HG03342 (cell line): Measurements from ENCODE around the gene SGSH.
"Not testable (repeated sequence)": the region's sequence is repeated elsewhere in the genome, so short reads cannot be mapped to it uniquely, and the experiment has no call there.

Experiments used
- ATAC-seq: cut with Tn5 transposase; IDR thresholded peaks from one replicate; pipeline ENCODE4 v1.9.1; 2021; ENCODE audit warnings: mild to moderate bottlenecking, moderate library complexity; ENCODE audit not compliant: unreplicated experiment

SGSH gene

GRCh38 chr17:80213643-80213975 lies 6.5 kb downstream of the SGSH start:
- ATAC-seq: no peak

GRCh38 chr17:80212962-80213642 lies 7.0 kb downstream of the SGSH start:
- no peak for ATAC-seq

GRCh38 chr17:80212511-80212910 lies 7.6 kb downstream of the SGSH start:
- no peak for ATAC-seq

GRCh38 chr17:80212109-80212508 lies 8.0 kb downstream of the SGSH start:
- no peak for ATAC-seq

- ATAC-seq: no peak
These were observed 9.6 kb downstream of the SGSH start for GRCh38 chr17:80210348-80211108.

- no peak for ATAC-seq
These were observed 10.4 kb downstream of the SGSH start for GRCh38 chr17:80209765-80210164.

- no peak for ATAC-seq
These were observed 12.1 kb downstream of the SGSH start for GRCh38 chr17:80208050-80208449.

GRCh38 chr17:80205811-80206210 lies 14.3 kb downstream of the SGSH start:
- ATAC-seq: no peak

GRCh38 chr17:80204626-80205468 lies 15.3 kb downstream of the SGSH start:
- ATAC-seq: no peak

- ATAC-seq: no peak
These were observed 16.6 kb downstream of the SGSH start for GRCh38 chr17:80203471-80203963.

GRCh38 chr17:80202197-80202596 lies 17.9 kb downstream of the SGSH start:
- ATAC-seq: no peak

GRCh38 chr17:80201446-80201845 lies 18.7 kb downstream of the SGSH start:
- ATAC-seq: no peak

- ATAC-seq: not testable (repeated sequence)
These were observed 20.8 kb downstream of the SGSH start for GRCh38 chr17:80199295-80199694.

- no peak for ATAC-seq
These were observed 21.9 kb downstream of the SGSH start for GRCh38 chr17:80198144-80198661.

- no peak for ATAC-seq
These were observed 23.5 kb downstream of the SGSH start for GRCh38 chr17:80196652-80197051.

- no peak for ATAC-seq
These were observed 24.2 kb downstream of the SGSH start for GRCh38 chr17:80195671-80196529.

- no peak for ATAC-seq
These were observed 25.0 kb downstream of the SGSH start for GRCh38 chr17:80195141-80195540.

GRCh38 chr17:80191865-80192661 lies 28.1 kb downstream of the SGSH start:
- ATAC-seq: no peak

- ATAC-seq: no peak
These were observed 28.9 kb downstream of the SGSH start for GRCh38 chr17:80191192-80191591.

- no peak for ATAC-seq
These were observed 29.4 kb downstream of the SGSH start for GRCh38 chr17:80190716-80191115.
